GM12872 (cell line): ENCODE results near the gene FURIN.

Experiments
- CTCF ChIP-seq: IDR thresholded peaks from 3 replicates; pipeline ENCODE4 v1.5.1; 2011; ENCODE audit warnings: low read depth, mild to moderate bottlenecking, low read length, moderate library complexity; ENCODE audit not compliant: insufficient read depth

The FURIN gene

GRCh38 chr15:90904746-90905145 lies 36.4 kb downstream of the FURIN start:
- TF ChIP-seq CTCF, result no peak

DNA sequence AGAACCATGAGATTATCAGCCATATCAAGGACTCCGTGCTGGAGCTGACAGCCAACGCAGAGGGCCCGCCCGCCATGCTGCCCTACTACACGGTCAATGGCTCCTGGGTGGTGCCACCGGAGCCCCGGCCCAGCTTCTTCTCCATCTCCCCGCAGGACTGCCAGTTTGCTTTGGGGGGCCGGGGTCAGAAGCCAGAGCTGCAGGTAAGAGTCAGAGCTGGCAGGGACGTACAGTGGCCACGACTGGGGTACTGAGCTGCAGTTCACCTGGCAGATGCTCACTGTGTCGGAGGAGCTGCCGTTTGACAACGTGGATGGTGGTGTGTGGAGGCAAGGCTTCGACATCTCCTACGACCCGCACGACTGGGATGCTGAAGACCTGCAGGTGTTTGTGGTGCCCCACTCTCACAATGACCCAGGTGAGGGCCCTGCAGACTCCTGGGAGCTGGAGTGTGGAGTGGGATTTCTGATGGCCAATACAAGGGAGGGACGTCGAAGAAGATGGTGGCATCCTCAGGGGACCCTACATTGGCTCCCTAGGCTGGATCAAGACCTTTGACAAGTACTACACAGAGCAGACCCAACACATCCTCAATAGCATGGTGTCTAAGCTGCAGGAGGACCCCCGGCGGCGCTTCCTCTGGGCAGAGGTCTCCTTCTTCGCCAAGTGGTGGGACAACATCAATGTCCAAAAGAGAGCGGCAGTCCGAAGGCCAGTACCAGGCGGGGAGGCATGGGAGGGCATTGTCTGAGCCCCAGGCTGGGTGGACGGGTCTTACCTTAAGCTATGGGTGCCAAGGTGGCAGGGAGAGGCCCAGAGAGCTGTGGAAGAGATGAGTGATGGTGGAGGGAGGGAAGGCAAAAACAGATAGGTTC lies 37.2 kb downstream of the FURIN start:
- no peak for TF ChIP-seq CTCF

- TF ChIP-seq CTCF, result no peak
Measured at GRCh38 chr15:90906181-90906849, 37.9 kb downstream of the FURIN start.

GRCh38 chr15:90907051-90907660 lies 38.8 kb downstream of the FURIN start:
- no peak for TF ChIP-seq CTCF

DNA sequence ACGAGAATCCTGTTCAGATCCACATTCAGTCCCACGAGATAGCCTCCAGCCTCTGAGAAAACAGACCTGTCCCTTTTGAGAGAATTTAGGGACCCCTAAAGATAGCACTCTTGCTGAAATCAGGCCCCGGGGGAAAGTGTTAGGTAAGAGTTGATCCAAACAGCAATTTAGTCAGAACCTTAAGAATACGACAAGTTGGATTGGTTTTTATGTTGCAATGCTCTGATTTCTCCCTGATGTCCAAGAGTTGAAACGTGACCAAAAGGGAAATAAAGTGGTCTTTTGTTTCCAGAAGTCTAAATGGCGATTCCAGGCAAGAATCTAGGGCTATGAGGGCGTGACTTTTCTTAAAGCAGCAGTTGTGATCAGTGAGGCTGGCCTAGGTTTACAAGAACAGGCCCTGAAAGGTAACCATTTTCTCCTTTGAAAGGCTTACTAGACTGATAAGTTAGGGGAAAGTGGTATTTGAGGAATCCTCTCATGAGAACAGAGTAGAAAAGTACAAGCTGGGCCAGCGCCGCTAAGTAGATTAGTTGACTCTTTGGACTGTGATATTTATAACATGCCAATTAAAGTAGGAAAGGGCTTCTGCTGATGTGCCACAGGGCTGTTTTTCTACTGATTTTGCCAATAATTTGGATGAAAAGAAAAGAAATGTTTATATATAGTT lies 39.6 kb downstream of the FURIN start:
- no peak for TF ChIP-seq CTCF

DNA sequence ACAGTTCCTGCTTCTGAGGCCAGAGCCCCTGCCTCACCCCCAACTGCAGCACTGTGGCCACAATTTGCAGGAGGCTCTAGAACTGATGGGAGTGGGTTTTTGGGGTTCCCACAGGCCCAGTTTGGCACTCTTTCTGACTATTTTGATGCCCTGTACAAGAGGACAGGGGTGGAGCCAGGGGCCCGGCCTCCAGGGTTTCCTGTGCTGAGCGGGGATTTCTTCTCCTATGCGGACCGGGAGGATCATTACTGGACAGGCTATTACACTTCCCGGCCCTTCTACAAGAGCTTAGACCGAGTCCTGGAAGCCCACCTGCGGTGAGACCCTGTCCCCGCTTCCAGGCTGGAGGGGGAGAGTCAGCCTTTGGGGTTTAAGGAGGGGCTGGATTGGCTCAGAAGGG lies 41.6 kb downstream of the FURIN start:
- no peak for TF ChIP-seq CTCF
